GM12878 (cell line): ENCODE measurements around the gene ELMOD3. TPM values are rescaled to one million over a fixed set of nuclear protein-coding genes. Genes with fewer than 3 reads are reported as not detected.

Experiments used
- ATF2 ChIP-seq: IDR thresholded peaks from 2 replicates; pipeline ENCODE4 v1.6.1; 2012; ENCODE audit warnings: low read length, inconsistent platforms
- ATF7 ChIP-seq: fragments of 450-650 bp; IDR thresholded peaks from 2 replicates; pipeline ENCODE4 v1.6.1; 2016; ENCODE audit warnings: low read depth, mild to moderate bottlenecking
- BHLHE40 ChIP-seq, 2 experiments: fragments of 450-650 bp in 1 of 2; IDR thresholded peaks; 2 replicates each; pipeline ENCODE4 v1.6.1; 2011 to 2017; ENCODE audit warnings: low read depth in 2 of 2, borderline replicate concordance in 1 of 2, improper control_type of control experiment in 1 of 2, low read length in 1 of 2, mild to moderate bottlenecking in 1 of 2
- CEBPB ChIP-seq, 2 experiments: fragments of 150-350 bp in 1 of 2; IDR thresholded peaks; 2 replicates each; pipeline ENCODE4 v1.6.1; 2012 to 2014; ENCODE audit warnings: low read depth in 2 of 2, low read length in 2 of 2, borderline replicate concordance in 1 of 2, inconsistent platforms in 1 of 2
- EGR1 ChIP-seq, 2 experiments: IDR thresholded peaks; 1 replicate in 1 of 2; 2 replicates in 1 of 2; pipeline ENCODE4 v1.6.1; 2011 to 2012; ENCODE audit warnings: low read depth in 2 of 2, low read length in 2 of 2, borderline replicate concordance in 1 of 2, mild to moderate bottlenecking in 1 of 2, moderate library complexity in 1 of 2
- FOXK2 ChIP-seq: fragments of 450-650 bp; IDR thresholded peaks from 2 replicates; pipeline ENCODE4 v1.6.1; 2017; ENCODE audit warnings: mild to moderate bottlenecking, moderate library complexity
- GABPA ChIP-seq: IDR thresholded peaks from 2 replicates; pipeline ENCODE4 v1.6.1; 2014; ENCODE audit warnings: antibody characterized with exemption, low read depth, mild to moderate bottlenecking, inconsistent platforms
- MXI1 ChIP-seq: fragments of 150-350 bp; IDR thresholded peaks from 2 replicates; pipeline ENCODE4 v1.6.1; 2011; ENCODE audit warnings: low read depth, mild to moderate bottlenecking, inconsistent platforms, low read length, improper control_type of control experiment
- NKRF ChIP-seq: fragments of 450-650 bp; conservative IDR thresholded peaks from 2 replicates; pipeline ENCODE4 v1.6.1; 2017; ENCODE audit warnings: mild to moderate bottlenecking, moderate library complexity
- PAX8 ChIP-seq: fragments of 450-650 bp; IDR thresholded peaks from 2 replicates; pipeline ENCODE4 v1.6.1; 2017; ENCODE audit warnings: mild to moderate bottlenecking, moderate library complexity
- RUNX3 ChIP-seq: IDR thresholded peaks from 2 replicates; pipeline ENCODE4 v1.6.1; 2012; ENCODE audit warnings: low read length, inconsistent platforms
- SPI1 ChIP-seq: IDR thresholded peaks from 2 replicates; pipeline ENCODE4 v1.6.1; 2011; ENCODE audit warnings: low read depth, mild to moderate bottlenecking, low read length, moderate library complexity, borderline replicate concordance; ENCODE audit not compliant: insufficient read depth
- ZNF207 ChIP-seq: fragments of 450-650 bp; IDR thresholded peaks from 2 replicates; pipeline ENCODE4 v1.6.1; 2014; ENCODE audit warnings: antibody characterized with exemption, mild to moderate bottlenecking, borderline replicate concordance
- ZNF217 ChIP-seq: fragments of 450-650 bp; IDR thresholded peaks from 2 replicates; pipeline ENCODE4 v1.6.1; 2017; ENCODE audit warnings: antibody characterized with exemption, mild to moderate bottlenecking
- ZNF384 ChIP-seq: IDR thresholded peaks from 2 replicates; pipeline ENCODE4 v1.6.1; 2012; ENCODE audit warnings: low read depth, mild to moderate bottlenecking, low read length, improper control_type of control experiment, borderline replicate concordance
- ZNF687 ChIP-seq: fragments of 450-650 bp; IDR thresholded peaks from 2 replicates; pipeline ENCODE4 v1.6.1; 2017; ENCODE audit warnings: mild to moderate bottlenecking, moderate library complexity
- polyA plus RNA-seq, 11 experiments: library from polyadenylated mRNA; depleted of rRNA in 4 of 11; unstranded in 6 of 11; stranded (reverse) in 5 of 11; fragments of >200 nt; fragmentation: Nextera tagmentation in 4 of 11; fragmentation: Illumina TruSeq in 1 of 11; extraction: Ambion mirVana in 4 of 11; extraction: Trizol in 1 of 11; gene quantifications; 1 replicate in 1 of 11; 2 replicates in 10 of 11; pipeline versions ENCODE4 v1.2.1 to v1.2.3, GENCODE V29; 2011 to 2016; ENCODE audit warnings: inconsistent platforms in 2 of 11, missing spikeins in 2 of 11, low read depth in 1 of 11
- total RNA-seq, 4 experiments: library from RNA; depleted of rRNA in 3 of 4; stranded (reverse); fragments of >200 nt in 3 of 4; fragmentation: Illumina TruSeq in 1 of 4; extraction: Trizol in 1 of 4; gene quantifications; 2 replicates each; pipeline versions ENCODE4 v1.2.1 to v1.2.3, GENCODE V29; 2013 to 2021

Gene ELMOD3
- total and polyA plus RNA-seq, 10 of the 15 experiments (the other 5 are each of a cell fraction or from before 2014, with no cell fraction given) = 1.2 to 19.1 (median 12.5) TPM

GRCh38 chr2:85326406-85327159 lies 28.0 kb upstream of the ELMOD3 start (continued):
- TF ChIP-seq NKRF (no peak; the same call in 1 of the 2 replicates), FOXK2 (no peak), ZNF207 (no peak), BHLHE40 (IDR thresholded peaks at IDR 0.05; ENCODE audit: borderline replicate concordance in 1 of 2, low read depth in 2 of 2, low read length in 1 of 2) (0 out of 4 replicates have a peak, but pooled peaks of 1 of the 2 experiments have one; percentile 38), MXI1 (peak; percentile 47), ZNF687 (no peak), ZNF217 (no peak), SPI1 (peak; percentile 19; the same call in 1 of the 2 replicates), CEBPB (IDR thresholded peaks at IDR 0.05; ENCODE audit: borderline replicate concordance in 1 of 2, low read depth in 2 of 2, low read length in 2 of 2) (no peak), ATF7 (peak; percentile 66), RUNX3 (peak; percentile 16; the same call in 1 of the 2 replicates), GABPA (0 out of 2 replicates have a peak, but pooled peaks have one; percentile 23), ZNF384 (no peak), EGR1 (IDR thresholded peaks at IDR 0.05; ENCODE audit: borderline replicate concordance in 1 of 2, low read depth in 2 of 2, low read length in 2 of 2) (peak in 1 of 2 experiments; percentile 64; a peak in 1 of 3 replicates), ATF2 (peak; percentile 3; the same call in 1 of the 2 replicates), PAX8 (no peak)
